NB4 (cell line): ENCODE measurements around the gene SUSD4.
A peak's percentile ranks its signal among the peaks of the same experiment; 100 is the strongest.

Experiments used
- DNase-seq: peaks from one replicate; pipeline ENCODE4 v3.0.0; 2010; ENCODE audit warnings: low read depth
- H3K4me3 ChIP-seq: one replicate; pipeline ENCODE4 v1.5.1; 2011; ENCODE audit warnings: mild to moderate bottlenecking, low read depth, low read length, moderate library complexity
- MAX ChIP-seq: IDR thresholded peaks from 2 replicates; pipeline ENCODE4 v1.6.1; 2011; ENCODE audit warnings: low read depth, low read length
- MYC ChIP-seq: IDR thresholded peaks from 2 replicates; pipeline ENCODE4 v1.6.1; 2011; ENCODE audit warnings: low read depth, low read length
- POLR2A ChIP-seq: IDR thresholded peaks from 2 replicates; pipeline ENCODE4 v1.6.1; 2011; ENCODE audit warnings: mild to moderate bottlenecking; ENCODE audit not compliant: insufficient read length; ENCODE audit errors: extremely low read depth
- TF ChIP-seq, protein P1 (sequence below): IDR thresholded peaks from one replicate; pipeline ENCODE4 v1.5.1; 2012; ENCODE audit warnings: low read depth, low read length

Gene SUSD4

GRCh38 chr1:223394242-223394641 is 30.3 kb upstream of the SUSD4 start:
- TF ChIP-seq POLR2A = no peak
- no peak for TF ChIP-seq MYC
- TF ChIP-seq, protein P1, sequence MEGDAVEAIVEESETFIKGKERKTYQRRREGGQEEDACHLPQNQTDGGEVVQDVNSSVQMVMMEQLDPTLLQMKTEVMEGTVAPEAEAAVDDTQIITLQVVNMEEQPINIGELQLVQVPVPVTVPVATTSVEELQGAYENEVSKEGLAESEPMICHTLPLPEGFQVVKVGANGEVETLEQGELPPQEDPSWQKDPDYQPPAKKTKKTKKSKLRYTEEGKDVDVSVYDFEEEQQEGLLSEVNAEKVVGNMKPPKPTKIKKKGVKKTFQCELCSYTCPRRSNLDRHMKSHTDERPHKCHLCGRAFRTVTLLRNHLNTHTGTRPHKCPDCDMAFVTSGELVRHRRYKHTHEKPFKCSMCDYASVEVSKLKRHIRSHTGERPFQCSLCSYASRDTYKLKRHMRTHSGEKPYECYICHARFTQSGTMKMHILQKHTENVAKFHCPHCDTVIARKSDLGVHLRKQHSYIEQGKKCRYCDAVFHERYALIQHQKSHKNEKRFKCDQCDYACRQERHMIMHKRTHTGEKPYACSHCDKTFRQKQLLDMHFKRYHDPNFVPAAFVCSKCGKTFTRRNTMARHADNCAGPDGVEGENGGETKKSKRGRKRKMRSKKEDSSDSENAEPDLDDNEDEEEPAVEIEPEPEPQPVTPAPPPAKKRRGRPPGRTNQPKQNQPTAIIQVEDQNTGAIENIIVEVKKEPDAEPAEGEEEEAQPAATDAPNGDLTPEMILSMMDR = no peak
- TF ChIP-seq MAX = no peak
- no peak overlapping the region for H3K4me3 ChIP-seq

GRCh38 chr1:223393275-223394214 is 29.6 kb upstream of the SUSD4 start, which contains the start of gene CCDC185:
TSS of gene CCDC185 (plus strand) at chr1:223393415. CDS start at chr1:223393476, 61 bp downstream.
- no peak for DNase-seq
- TF ChIP-seq POLR2A = no peak
- TF ChIP-seq MAX = no peak
- TF ChIP-seq, protein P1 = no peak
- TF ChIP-seq MYC = no peak
- no peak within 1 kb of the TSS for H3K4me3 ChIP-seq

More at GRCh38 chr1:223394242-223394641, 30.3 kb upstream of the SUSD4 start:
- no peak for DNase-seq

DNA sequence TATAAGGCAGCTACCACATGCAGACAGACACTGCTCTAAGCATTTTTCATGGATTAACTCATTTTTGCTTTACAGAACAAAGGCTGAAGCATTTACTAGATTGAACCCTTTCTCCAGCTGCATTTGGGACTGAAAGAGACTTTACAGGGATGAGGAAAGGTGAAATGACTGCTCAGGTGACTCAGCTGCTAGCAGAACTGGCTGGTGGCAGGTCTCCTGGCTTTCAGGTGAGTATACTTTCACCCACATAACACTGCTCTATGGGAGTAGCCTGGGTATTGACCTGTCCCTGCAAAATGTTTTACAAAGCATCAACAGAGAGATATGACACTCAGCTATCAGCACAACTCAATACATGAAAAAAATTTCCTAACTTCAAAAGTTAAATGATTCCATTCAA is 26.6 kb upstream of the SUSD4 start:
- TF ChIP-seq MYC = no peak
- DNase-seq = no peak
- H3K4me3 ChIP-seq = no peak overlapping the region

DNA sequence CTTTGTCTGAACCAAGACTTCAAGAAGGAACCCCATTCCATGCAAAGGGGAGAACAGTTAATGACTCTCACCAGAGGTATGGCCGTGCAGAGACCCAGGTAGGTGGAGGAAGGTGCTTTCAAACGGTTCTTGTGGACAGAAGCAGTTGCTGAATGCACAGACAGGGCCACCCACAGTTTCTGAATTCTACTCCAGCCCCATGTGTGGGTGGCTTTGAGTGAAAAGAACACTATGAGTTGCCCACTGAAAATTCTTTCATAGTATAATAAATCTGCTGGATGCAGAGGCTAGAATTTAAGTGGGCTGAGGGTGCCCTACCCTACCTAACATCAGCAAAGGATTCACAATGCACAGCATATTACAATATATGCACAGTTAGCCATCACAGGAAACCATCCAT is 22.0 kb upstream of the SUSD4 start:
- DNase-seq = no peak
- TF ChIP-seq, protein P1 = no peak
- TF ChIP-seq MYC (no peak), POLR2A (no peak), MAX (no peak)
- no peak overlapping the region for H3K4me3 ChIP-seq

GRCh38 chr1:223378754-223379153 is 14.8 kb upstream of the SUSD4 start:
- no peak overlapping the region for H3K4me3 ChIP-seq
- DNase-seq = no peak
- TF ChIP-seq, protein P1 = no peak
- TF ChIP-seq MAX (peak; percentile 18; the same call in 1 of the 2 replicates), MYC (no peak)

GRCh38 chr1:223374064-223374610 is 10.2 kb upstream of the SUSD4 start:
- DNase-seq = no peak
- H3K4me3 ChIP-seq = no peak overlapping the region
- TF ChIP-seq POLR2A = no peak
- TF ChIP-seq, protein P1 = no peak
- TF ChIP-seq MYC = no peak
